Endometrial microvascular endothelial cells (primary cell): ENCODE results near the gene FGF19. TPM values are rescaled to one million over a fixed set of nuclear protein-coding genes. Genes with fewer than 3 reads are reported as not detected.

Experiments
- in situ Hi-C: cut with HindIII; loops from 2 replicates; pipeline ENCODE4 v1.10.0; 2017; ENCODE audit warnings: low sequenced_read_pairs, low pct_unique_long_range_greater_than_20kb; ENCODE audit errors: inconsistent ontology term
- total RNA-seq: library from RNA; depleted of rRNA; stranded (reverse); fragments of >200 nt; gene quantifications from one replicate; pipeline ENCODE4 v1.2.3, GENCODE V29; 2015; ENCODE audit errors: inconsistent ontology term

The FGF19 gene
- total RNA-seq, 1 donor from 2014 or later, result not detected

DNA sequence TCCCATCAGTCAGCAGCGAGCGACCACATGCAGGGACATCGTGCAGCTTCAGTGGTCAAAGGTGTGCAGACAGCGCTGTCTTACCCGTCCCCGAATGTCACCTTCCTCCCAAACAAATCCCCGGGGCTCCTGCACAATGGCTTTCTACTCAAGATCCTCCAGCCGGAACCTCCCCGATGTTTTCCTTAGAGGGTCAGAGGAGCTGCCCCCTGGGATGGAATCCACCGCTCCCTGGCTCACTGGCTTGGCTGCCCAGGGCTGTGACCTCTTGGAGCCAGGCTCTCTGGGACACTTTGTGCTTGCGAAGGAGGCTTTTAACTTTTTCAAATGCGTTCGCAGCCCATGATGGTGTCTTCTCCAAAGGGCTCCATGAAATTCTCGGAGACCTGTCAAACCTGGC is 17.3 kb upstream of the FGF19 start:
- in situ Hi-C loops, result no loop called here

DNA sequence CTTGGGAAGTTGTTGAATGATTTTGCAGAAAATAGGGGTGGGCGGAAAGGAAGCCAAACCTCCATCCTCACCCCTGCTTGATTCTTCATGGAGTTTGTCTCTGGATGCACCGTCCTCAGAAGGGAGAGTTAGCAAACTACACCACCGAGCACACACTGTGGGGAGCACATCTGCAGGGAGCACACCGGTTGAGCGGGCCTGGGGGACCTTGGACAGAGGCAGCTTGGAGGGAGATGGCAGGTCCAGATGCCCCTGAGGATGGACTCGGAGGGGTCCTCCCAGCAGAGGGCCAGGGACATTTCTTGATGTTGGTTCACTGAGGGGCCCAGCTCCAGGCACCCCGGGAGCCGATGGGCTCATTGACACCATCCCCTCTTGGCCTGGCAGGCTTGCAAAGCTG is 15.1 kb upstream of the FGF19 start:
- in situ Hi-C loops, result no loop called here

DNA sequence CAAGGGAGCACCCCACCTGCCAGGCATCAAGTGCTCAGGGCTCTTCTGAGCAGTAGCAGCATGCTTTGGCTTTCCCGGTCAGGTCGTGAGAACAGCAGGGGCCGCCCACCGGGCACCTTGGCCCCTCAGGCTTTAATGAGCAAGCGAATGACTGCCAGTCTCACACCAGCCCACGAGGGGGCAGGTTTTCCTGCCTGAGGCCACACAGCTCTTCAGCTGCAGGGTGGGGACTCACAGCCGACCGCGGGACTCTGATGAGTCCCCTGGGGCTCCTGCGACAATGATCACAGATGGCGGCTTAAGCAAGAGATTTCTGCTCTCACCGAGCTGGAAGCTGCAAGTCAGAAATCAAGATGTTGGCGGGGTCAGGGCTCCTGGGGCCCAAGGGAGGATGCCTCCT is 14.3 kb upstream of the FGF19 start:
- in situ Hi-C loops, result no loop called here

DNA sequence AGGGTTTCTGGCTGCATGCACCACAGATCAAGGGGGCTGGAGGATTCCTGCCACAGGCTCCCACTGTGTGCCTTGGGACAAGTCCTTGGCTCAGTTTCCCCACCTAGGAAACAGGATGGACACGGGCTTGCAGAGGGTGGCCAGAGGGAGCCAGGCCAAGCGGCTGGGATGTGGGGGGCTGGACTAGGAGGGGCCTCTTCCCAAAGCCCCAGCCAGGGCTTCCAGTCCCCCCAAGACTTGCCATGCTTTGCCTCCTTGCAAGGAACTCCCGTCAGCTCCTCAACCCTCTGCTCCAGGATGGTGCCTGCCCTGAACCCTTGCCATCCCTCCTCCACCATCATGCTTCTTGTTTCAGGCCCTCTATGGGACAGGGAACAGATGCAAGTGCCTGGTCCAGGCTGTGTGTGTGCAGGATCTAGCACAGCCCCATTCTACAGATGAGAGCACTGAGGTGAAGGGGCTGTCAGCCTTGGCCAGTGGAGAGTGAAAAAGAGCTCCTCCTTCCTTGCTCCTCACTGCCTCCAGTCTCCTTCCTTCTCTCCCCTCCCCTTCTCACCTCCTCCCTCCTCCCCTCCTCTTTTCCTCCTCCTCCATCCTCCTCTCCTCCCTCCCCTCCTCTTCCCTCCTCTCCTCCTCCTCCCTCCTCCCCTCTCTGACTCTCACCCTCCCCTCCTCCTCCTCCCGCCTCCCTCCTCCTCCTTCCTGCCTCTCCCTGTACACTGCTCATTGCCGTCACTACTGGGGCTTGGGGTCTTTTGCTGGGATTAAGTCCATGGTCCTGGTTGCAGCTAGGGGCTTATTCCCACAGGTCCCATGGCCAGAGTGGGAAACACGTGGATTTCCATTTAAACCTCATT is 13.3 kb upstream of the FGF19 start:
- in situ Hi-C loops, result no loop called here

DNA sequence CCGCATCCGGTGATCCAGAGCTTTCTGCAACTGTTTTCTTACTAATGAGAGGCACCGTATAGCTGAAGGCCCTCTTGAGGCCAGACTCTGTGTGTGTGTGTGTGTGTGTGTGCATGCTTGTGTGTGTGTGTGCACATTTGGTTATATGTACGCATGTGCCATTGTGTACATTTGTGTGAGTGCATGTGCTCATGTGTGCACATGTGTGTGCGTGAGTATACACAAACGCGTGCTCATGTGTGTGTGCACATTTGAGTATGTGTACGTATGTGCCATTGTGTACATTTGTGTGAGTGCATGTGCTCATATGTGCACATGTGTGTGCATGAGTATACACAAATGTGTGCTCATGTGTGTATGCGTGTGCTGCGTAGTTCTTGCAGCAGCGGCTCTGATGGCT is 12.3 kb upstream of the FGF19 start:
- in situ Hi-C loops, result no loop called here

DNA sequence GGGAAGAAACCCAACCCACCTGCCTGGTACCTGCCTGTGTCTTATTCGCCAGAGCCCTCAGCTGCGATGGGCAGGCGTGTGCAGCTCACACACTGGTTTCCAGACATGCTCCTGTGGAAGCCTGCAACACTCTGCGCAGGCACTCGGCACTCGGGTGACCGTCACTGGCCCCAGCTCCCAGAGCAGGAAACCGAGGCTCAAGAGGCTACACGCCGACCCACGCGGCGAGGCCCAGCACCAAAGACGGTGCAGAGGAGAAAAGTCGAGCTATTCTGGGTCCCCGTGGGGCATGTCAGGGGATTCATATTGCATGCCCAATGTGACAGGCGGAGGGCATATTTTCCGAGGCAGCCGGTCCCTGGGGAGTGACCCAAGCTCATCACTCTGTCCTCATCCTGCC is 11.6 kb upstream of the FGF19 start:
- in situ Hi-C loops, result no loop called here

DNA sequence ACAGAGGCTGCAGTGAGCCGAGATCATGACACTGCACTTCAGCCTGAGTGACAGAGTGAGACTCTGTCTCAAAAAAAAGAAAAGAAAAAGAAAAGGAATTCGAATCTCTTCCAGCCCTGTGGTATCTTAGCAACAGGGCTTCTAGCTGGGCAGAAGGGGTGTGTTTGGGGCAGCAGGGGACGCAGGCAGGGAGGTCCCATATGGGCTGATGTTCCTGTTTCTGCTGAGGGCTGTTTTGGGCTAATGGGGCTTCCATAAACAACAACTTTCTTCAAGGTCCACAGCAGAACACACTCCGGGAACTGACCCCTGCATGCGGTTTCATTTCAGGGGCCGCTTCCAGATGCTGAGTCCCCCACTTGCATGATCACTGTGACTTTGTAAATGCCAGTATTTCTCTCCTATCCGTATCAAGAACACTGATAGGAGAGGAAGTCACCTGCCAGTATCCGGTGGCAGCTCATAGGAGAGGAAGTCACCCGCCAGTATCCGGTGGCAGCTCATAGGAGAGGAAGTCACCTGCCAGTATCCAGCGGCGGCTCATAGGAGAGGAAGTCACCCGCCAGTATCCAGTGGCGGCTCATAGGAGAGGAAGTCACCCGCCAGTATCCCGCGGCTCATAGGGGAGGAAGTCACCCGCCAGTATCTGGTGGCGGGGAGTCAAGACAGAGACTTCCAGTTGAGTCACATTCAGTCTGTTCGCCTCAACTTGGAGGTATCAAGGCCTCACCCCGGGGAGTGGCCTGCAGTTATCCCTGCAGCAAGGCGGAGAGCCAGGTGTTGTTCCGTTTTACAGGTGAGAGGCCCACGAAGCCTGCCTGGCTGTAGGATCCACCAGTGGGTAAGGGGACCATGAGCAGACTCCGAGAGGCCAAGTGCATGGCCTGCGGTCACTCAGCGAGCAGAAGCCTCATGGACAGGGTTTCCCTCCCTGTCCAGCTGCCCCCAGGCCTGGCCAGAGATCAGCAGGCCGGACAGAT is 8.3 kb upstream of the FGF19 start:
- in situ Hi-C loops, result no loop called here

DNA sequence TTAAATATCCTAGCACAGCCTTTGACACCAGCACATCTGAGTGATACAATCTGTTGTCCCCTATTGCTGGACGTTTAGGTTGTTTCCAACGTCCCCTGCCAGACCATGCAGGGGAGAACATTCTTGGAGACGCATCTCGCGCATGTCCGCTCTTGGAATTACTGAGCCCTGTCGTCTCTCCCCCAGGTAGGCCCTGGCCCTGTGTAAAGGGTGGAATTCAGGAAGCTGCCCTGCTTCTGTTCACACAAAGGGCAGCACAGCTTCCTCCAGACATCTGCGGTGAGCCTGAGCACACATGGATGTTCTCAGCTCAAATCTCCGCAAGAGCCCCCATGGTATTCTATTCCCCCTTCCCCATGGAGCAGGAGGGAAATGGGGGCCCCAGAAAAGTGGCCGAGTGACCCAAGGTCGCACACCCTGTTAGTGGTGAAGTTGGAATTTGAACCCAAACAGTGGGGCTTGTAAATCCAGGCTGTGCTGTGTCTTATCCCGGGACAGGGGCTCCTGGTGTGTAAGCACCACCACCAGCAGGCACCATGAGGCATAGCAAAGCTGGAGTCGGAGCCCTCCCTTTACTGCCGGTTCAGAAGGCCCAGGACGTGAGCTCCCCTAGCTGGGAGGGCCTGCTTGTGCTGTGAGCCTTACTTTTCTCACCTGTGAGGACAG is 5.0 kb upstream of the FGF19 start:
- in situ Hi-C loops, result no loop called here

DNA sequence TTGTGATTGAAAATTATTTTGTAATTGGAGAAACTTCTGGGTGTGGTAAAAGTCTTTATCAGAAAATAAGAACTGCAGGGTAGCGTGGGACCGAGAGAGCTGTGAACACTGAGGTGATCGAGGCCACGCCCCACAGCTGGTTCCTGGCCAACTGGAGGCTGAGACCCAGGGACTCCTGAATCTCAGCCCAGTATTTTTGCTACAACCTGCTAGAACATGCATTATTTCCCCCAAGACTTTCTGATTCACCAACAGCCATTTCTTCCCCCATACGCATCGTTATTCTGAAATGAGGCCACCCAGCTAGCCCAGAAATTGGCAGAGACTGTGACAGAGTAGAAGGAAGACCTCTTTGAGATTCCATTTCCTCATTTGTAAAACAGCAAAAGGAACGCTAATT is 3.4 kb upstream of the FGF19 start:
- in situ Hi-C loops, result no loop called here

DNA sequence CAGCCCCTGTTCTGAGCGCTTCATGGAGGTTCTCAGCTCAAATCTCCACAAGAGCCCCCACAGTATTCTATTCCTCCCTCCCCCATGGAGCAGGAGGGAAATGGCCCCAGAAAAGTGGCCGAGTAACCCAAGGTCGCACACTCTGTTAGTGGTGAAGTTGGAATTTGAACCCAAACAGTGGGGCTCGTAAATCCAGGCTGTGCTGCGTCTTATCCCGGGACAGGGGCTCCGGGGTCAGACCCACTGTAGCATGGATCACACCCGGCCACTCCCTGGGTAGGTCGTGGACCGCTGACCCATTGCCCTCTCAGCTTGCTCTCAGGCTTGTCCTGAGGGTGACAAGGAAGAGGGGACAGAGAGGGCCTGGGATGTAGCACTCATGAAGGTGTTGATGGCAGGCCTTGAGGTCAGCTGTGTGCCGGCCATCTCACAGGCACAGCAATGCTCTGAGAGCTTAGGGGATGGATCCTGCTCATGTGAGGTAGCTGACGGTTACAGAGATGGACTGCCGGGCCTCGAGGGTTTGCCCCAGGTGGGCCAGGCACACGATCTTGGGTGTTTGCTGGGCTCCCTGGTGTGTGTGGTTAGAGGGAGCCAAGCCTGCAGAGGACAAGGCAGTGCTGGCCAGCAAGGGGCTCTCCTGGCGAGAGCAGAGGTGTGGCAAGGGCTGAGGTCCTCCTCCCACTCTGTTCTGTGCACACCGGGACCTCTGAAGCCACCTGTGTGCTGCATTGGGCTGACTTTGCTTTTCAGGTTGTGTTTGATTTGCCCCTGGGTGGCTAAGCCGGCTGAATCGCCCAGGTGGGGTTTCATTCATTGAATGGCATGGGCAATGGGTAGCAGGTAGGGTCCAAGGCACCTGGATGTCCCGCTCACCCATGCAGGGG is 2.3 kb upstream of the FGF19 start:
- in situ Hi-C loops, result no loop called here

DNA sequence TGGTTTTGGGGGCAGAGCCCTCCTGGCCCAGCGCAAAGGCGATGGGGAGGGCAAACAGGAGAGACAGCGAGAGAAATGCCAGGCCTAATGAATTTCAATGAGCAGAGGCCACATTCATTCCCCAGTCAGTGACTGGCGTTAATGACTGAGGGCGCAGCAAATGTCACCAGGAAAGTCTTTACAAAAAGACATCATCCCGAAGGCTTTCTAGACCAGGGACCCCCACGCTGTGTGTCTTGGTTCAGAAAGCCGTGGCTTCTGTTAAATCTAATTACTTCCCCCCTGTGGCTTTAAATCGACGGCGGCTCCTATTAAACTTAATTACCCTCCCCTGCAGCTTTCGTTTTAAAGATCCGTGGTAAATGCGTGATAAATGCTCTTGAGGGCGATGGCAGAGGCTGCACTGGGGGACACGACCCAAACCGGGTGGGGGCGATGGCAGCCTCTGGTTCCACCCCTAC is 1.6 kb upstream of the FGF19 start:
- in situ Hi-C loops, result no loop called here

DNA sequence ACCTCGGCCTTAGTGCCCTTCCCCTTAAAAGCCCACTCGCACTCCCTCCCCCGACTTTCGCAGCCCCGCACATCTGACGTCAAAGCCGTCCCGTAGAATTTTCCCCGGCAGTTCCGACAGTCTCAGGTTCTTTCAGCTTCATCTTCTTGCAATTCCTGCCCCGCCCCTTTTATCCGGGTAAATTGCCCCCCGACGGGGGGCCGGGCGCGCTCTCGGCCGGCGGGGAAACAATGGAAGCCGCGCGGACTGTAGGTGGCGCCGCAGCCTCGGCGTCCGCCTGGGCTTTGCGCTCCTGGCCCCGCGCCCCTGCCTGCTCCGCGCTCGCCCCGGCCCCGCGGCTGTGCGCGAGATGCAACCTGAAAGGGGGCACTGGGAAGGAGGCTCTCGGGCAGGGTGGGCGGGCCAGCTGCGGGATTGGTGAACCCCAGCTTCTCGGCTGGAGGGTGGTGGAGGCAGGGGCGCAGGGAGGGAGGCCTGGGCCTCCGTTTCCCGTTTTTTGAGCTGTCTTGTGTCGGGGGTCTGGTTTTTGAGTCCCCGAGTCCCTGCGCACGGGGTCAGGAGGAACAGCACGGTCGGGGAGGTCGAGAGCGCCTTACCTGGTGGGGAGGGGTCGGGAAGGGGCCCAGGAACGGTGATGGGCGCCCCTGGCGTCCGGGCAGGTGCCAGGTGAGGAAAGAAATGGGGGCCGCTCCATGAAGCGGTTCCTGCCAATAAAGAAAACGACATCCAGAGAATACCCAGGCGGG is 859 bp upstream of the FGF19 start:
- in situ Hi-C loops, result no loop called here

DNA sequence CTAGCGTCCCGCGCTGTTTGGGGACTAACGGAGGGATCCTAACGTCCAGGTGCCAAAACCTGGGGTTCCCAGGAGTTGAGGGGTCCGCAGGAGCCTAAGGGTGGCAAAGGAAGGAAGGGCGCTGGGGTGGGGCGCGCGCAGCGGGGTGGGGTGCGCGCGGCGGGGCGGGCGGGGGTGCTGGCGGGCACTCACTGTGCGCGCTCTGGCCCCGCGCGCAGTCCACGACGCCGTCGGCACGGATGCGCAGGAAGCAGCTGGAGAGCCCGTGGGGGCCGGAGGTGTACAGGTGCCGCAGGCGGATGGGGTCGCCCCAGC is 412 bp downstream of the FGF19 start:
- in situ Hi-C loops, result no loop called here

DNA sequence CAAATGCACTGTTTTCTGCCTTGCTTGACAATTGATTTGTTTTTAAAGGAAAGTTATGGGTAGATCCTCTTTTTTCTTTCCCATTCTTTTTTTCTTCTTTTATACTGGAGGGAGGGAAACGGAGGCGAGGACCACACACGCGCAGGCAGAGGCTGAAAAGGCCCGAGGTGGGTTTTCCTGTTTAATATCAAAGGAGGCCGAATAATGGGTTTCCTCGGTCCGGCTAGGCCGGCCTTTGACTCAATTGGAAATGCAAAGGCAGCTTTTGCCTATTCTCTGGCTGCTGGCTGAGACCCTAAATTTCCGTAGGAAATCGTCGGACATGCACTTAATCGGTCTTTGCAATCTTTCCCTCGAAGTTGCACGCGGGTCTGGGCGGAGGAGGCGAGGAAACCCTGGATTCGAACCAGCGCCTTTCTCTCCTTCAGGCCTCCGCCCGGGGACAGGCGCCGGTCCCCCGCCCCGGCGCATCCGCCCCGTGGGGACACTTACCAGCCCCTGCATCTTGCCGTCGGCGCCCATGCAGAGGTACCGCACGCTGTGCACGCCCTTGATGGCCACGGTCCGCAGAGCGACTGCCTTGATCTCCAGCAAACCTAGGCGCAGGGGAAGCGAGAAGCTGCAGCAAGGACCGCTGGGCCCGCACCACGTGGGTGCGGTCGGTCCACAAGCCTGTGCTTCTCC is 911 bp downstream of the FGF19 start:
- in situ Hi-C loops, result no loop called here

DNA sequence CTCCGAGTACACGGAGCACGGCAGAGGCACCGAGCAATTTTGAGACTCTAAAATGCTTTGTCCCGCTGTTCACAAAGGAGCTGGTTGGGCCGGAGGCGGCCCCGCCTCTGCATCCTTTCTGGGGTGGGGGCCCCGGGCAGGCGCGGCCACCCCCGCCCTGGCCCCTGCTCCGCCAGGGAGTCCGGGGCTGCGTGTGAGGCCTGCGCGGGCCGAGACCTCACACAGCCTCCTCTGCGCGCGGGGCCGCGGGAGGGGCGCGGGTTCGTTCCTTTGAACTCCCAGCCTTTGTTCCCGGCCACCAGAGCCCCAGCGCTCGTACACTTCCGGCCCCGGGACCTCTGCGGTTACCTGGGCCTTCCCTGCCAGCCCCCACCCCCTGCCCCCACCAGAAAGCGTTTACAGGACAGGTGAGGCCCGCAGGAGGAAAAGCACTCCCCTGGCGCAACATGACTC is 1.6 kb downstream of the FGF19 start:
- in situ Hi-C loops, result no loop called here

DNA sequence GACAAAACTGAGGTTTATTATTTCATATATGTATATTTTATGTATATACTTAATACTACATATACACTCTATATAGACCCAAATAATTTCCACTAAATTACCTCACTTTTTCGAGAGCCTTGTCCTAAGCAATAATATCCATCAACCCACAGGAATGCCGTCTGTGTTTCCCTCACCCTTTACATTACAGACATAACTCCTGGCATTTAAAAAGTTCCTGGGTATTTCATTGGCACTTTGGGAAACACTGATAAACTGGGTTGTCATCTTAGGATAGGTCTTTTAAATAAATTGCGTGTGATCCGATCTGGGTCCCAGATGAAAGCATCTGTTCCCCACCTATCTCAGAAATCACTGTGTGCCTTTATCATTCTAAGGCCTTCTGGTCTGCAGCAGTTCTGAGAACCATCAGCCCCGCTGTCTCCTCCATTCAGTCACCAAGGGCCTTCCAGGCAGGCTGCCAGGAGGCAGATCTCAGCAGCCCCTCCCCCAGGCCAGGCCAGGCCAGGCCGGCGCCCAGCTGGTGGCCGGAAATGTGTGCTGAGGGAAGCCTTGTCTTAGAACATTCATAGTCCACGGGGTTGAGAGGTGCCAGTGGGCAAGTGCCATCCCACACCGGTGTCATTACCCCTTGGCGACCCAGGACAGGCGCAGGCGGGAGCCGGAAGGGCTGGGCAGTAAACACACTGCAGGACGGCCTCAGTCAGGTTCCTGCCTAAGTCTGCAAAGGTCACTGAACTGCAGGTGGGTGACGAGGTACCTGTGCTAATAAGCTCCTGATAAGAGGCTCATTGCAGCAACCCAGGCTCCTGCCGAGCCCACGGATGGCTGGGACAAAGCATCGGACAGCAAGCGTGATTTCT is 3.3 kb downstream of the FGF19 start:
- in situ Hi-C loops, result no loop called here
